ENCODE measurements around the gene ZNF418. TPM values are rescaled to one million over a fixed set of nuclear protein-coding genes. Genes with fewer than 3 reads are reported as not detected.

ZNF418 gene
- total and polyA plus RNA-seq, 11 donors: 3.5 to 17.0 (median 10.2) TPM

DNA sequence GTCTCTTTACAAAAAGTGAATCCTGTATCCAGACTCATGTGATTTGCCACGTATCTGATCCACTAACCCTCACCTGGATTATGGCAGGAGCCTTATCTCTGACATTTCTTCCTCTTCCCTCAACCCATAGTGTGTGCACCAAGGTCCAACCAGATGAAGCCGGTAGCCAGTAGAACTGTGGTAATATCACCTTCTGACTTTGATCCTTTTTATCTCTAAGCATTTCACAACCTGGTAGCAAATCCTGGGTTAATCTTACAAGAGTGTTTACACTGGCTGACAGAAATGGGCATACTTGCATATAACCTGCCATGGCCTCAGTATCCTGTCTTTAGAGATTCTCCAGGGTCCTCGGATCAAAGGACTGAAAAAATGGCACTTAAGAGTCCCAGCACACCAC lies 20.7 kb downstream of the ZNF418 start:
- intact Hi-C loops (cut with DNase I): no loop called here
- 73 to 85% (median 83%) methylated on average over 3 of the region's 3 CpGs for WGBS, 4 donors
- H3K4me3 ChIP-seq: no peak overlapping the region

DNA sequence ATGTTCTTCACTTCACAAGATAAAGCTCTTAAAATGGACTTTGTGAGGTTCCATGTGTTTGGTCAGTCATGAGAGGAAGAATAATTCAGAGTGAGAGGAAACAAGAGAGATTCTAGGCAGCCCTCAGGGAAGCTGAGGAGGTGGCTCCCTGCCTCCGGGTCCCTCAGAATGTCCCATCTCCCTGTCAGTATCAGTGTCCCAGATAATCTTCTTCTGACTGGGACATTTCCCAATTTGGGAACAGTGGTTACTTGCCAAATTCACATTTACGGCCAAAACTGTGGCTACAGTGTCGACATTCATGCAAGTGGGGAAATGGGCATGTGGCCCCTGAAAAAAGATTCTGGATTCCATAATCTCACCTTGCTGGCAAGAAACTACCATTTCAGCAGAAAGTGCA lies 27.8 kb downstream of the ZNF418 start:
- intact Hi-C loops (cut with DNase I): loop anchor here in 4 of 10 donors (10.0 kb wide), 2 partner anchors 163 to 803 kb away; partner anchors contain the start of gene ZNF776 (in 3 of the 4)
- Histone ChIP-seq H3K27ac (no peak overlapping the region), H3K4me1 (peaks cover 0 to 8% (median 0%) of the 10 kb centered on the region in 12 donors), H3K9me3 (peaks cover 0 to 64% (median 0%) of the 10 kb centered on the region in 12 donors), H3K36me3 (peaks cover 0 to 60% (median 38%) of the 10 kb centered on the region in 9 donors), H3K4me3 (no peak overlapping the region), H3K27me3 (no peaks in the 10 kb centered on the region)
- no peak for ATAC-seq
- DNase-seq: no peak
- 70 to 78% (median 74%) methylated on average over 3 of the region's 3 CpGs for WGBS, 4 donors
- TF ChIP-seq, protein P1, sequence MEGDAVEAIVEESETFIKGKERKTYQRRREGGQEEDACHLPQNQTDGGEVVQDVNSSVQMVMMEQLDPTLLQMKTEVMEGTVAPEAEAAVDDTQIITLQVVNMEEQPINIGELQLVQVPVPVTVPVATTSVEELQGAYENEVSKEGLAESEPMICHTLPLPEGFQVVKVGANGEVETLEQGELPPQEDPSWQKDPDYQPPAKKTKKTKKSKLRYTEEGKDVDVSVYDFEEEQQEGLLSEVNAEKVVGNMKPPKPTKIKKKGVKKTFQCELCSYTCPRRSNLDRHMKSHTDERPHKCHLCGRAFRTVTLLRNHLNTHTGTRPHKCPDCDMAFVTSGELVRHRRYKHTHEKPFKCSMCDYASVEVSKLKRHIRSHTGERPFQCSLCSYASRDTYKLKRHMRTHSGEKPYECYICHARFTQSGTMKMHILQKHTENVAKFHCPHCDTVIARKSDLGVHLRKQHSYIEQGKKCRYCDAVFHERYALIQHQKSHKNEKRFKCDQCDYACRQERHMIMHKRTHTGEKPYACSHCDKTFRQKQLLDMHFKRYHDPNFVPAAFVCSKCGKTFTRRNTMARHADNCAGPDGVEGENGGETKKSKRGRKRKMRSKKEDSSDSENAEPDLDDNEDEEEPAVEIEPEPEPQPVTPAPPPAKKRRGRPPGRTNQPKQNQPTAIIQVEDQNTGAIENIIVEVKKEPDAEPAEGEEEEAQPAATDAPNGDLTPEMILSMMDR (IDR thresholded peaks at IDR 0.05): no peak
- TF ChIP-seq POLR2A (IDR thresholded peaks at IDR 0.05): no peak

More for the DNA sequence above, 20.7 kb downstream of the ZNF418 start:
- H3K4me1 ChIP-seq: peaks cover 0 to 29% (median 15%) of the 10 kb centered on the region in 12 donors
- H3K9me3 ChIP-seq: peaks cover 0 to 32% (median 0%) of the 10 kb centered on the region in 12 donors
- DNase-seq: no peak
- H3K27me3 ChIP-seq: no peaks in the 10 kb centered on the region
- no peak for ATAC-seq
- no peak overlapping the region for H3K27ac ChIP-seq
- TF ChIP-seq POLR2A (IDR thresholded peaks at IDR 0.05): no peak
- TF ChIP-seq, protein P1 (IDR thresholded peaks at IDR 0.05): no peak
- peaks cover 0 to 30% (median 19%) of the 10 kb centered on the region in 9 donors for H3K36me3 ChIP-seq

DNA sequence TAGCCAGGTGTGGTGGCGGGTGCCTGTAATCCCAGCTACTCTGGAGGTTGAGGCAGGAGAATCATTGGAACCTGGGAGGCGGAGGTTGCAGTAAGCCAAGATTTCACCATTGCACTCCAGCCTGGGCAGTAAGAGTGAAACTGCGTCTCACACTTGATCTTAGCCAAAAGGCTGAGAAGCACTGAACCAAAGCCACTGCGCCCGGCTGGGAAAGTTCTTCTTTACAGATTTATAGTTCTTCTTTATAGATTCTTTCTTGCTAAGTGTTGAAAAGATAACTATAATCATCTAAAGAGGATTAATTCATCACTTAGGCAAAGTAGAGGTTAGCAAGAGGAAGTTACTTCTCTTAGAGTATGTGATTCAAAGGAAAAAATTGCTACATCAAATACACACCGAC lies 29.9 kb downstream of the ZNF418 start:
- ATAC-seq: no peak
- Histone ChIP-seq H3K27ac (no peak overlapping the region), H3K9me3 (peaks cover 0 to 50% (median 0%) of the 10 kb centered on the region in 12 donors)

DNA sequence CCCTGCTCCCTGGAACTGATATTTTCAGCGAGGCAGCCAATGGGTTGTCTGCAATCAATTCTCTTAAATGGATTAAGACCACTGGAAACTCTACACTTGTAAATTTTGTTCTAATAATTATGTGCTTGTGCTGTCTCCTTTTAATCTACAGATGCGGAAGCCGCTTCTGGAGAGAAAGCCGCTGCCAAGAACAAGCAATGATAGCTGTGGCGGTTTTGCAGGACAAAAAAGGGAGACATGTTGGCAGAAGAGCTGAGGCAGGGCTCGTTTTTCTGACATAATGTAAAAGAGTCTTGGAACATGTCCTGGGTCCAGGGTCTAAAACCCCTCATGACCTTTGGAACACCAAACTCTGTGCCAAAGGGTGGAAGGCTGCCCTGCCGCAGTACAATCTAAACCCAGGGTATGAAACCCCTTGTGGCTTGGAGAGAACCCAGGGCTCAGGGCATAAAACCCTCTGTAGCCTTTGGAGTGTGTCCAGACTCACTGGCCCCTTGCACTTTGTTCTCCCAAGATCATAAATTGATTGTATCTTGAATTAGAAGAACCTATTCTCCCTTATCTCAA lies 31.5 kb downstream of the ZNF418 start:
- intact Hi-C loops (cut with DNase I): loop anchor here in 7 of 10 donors (5.0 to 10.0 kb wide), 3 partner anchors 159 to 799 kb away; partner anchors contain the start of gene ZNF776 (in 3 of the 7)
- no peaks in the 10 kb centered on the region for H3K27me3 ChIP-seq
- 58 to 70% (median 64%) methylated on average over 7 of the region's 7 CpGs for WGBS, 4 donors
- H3K9me3 ChIP-seq: peaks cover 0 to 41% (median 0%) of the 10 kb centered on the region in 12 donors
- no peak overlapping the region for H3K27ac ChIP-seq
- H3K4me3 ChIP-seq: no peak overlapping the region
- peaks cover 0 to 43% (median 14%) of the 10 kb centered on the region in 9 donors for H3K36me3 ChIP-seq
- H3K4me1 ChIP-seq: peaks cover 0 to 8% (median 0%) of the 10 kb centered on the region in 12 donors
- ATAC-seq: no peak
- no peak for TF ChIP-seq POLR2A (IDR thresholded peaks at IDR 0.05)
- TF ChIP-seq, protein P1 (IDR thresholded peaks at IDR 0.05): no peak
- no peak for DNase-seq

More for the DNA sequence above, 29.9 kb downstream of the ZNF418 start:
- Histone ChIP-seq H3K4me1 (peaks cover 0 to 8% (median 0%) of the 10 kb centered on the region in 12 donors), H3K4me3 (no peak overlapping the region), H3K27me3 (no peaks in the 10 kb centered on the region), H3K36me3 (peaks cover 0 to 53% (median 24%) of the 10 kb centered on the region in 9 donors)
- no peak for DNase-seq
- TF ChIP-seq, protein P1 (IDR thresholded peaks at IDR 0.05): no peak
- no peak for TF ChIP-seq POLR2A (IDR thresholded peaks at IDR 0.05)
- WGBS, 4 donors: 94 to 98% (median 95%) methylated on average over 6 of the region's 6 CpGs
- intact Hi-C loops (cut with DNase I): loop anchor here in 4 of 10 donors (10.0 kb wide), 2 partner anchors 160 to 800 kb away; partner anchors contain the start of gene ZNF776 (in 3 of the 4)

Measured in heart left ventricle (tissue), 16 donors.